NCI-H1436 (cell line): ENCODE data around the gene TOP3B.

Experiments used
- DNase-seq: peaks from one replicate; lab custom pipeline; 2025; lab: John Stamatoyannopoulos, UW

The TOP3B gene

DNA sequence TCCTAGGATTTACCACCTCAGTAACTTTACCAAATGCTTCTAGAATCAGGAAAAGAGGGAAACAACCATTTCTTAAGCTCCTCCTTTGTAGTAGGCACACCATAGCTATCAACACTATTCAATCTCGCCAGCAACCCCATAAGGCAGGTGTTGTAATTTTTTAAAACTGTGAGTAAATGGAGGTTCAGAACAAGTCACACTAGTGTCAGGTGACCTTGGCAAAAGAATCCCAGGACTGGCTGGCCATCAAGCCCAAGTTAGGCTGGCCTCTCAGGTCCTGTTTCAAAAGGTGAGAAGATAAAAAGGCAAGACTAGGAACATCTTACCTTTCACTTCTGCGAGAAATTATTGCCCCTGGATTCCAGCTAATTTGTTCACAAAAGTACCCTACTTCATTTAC lies 713 bp downstream of the TOP3B start:
- no peak for DNase-seq

DNA sequence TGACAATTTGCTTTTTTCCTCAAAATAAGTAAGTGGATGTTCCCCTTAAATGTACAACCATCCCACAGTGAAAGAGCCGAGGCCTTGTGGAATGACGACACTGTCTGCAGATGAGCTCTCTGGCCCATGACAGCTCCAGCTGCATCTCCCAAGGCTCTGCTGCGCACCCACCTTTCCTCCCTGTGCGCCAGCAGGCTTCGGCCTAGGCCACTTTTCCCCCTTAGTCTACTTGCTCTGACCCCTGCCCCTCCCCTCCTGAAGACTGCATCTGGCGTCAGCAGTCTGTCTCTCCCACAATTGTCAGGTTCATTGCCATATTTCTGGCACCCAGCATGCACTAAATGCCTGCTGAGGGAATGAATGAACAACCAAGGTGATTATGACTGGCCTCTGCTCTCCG lies 2.0 kb downstream of the TOP3B start:
- no peak for DNase-seq

DNA sequence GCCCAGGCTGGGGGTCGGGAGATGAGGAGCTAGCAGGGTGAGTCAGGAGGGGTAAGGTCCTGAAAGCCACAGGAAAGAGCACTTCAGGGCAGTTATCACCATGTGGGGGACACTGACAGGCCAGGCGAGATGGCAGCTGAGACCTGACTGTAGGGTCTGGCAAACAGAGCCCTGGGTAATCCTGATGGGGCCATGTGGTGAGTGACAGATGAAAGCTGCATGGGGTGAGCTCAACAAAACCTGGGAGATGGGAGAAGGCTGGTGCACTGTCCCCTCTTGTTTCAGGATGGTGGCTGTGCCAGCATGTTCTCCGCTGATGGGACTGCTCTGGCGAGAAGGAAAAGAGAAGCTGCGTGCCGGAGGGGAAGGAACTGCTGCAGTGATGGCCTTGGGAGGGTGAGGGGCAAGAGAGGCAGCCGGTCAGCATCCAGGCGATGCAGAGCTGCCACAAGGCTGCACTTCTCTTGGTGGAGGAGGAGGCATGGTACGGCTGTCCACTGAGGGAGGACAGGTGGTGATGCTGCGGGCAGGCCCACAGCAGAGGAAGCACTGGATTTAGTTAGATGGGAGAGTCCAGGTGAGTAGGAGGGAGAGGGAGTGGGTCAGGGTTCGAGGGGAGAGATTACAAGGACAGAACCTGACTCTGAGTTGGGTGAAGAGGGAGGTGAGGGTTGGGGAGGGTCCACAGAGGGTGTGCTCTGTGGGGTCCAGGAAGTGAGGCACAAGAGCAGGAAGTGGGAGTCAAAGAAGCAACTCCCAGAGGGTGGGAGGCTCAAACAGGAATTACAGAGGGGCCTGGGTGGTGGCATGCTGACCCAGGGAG lies 3.8 kb downstream of the TOP3B start:
- DNase-seq, result no peak

DNA sequence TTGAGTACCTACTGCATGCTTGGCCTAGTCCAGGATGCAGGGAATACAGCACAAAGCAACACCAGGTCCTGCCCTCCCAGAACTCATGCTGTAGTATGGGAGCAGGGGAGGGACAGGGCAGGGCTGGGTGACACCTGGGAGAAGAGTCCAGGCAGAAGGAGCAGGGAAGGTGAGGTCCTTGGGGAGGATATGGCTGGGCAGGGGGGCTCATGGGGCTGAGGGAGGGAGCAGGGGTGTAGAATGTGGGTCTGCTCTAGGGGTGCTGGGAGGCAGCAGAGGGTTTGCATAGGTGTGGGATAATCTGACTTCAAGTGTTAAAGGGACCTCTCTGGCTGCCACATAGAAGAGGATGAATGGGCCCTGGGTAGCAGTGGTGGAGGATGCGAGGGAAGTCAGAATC lies 4.8 kb downstream of the TOP3B start:
- DNase-seq, result no peak

DNA sequence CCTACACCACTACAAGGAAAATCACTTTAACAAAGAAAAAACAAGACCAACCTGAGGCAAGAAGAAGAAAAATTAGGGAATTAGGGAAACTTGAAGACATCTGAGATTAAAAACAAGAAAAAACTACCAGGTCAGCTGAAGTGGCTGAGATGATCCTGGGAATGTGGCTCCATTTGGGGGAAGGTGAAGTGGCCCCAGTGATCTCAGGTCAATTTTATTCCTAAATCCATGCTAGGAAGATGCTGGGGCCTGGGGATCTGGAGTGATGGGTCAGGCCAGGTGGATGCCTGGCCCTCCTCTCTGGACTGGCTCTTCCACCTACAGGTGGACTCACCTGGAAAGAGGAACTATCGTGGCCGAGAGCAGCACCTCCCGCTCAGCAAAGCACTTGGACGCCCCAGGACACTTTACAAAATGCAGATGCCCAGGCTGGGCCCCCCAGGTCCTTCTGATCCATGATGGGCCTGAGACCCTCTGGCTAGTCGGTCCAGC lies 6.7 kb downstream of the TOP3B start:
- no peak for DNase-seq

DNA sequence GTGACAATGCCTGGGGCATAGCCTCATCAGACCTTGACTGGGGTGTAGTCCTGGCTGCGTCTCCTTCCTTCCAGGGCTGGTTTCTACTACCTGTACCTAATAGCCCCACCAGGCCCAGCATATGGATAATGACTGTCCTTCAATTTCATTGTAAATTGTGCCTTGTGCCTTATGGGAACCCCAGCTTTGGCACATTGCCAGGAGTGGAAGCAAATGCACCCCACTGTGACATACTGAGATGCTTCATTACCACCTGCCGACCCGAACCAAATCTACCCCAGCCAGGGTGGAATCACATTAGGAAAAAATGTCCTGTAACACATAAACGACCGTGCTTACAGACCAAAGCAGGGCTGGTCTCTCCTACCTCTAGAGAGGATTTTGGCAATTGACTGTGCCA lies 7.3 kb downstream of the TOP3B start:
- DNase-seq, result no peak

DNA sequence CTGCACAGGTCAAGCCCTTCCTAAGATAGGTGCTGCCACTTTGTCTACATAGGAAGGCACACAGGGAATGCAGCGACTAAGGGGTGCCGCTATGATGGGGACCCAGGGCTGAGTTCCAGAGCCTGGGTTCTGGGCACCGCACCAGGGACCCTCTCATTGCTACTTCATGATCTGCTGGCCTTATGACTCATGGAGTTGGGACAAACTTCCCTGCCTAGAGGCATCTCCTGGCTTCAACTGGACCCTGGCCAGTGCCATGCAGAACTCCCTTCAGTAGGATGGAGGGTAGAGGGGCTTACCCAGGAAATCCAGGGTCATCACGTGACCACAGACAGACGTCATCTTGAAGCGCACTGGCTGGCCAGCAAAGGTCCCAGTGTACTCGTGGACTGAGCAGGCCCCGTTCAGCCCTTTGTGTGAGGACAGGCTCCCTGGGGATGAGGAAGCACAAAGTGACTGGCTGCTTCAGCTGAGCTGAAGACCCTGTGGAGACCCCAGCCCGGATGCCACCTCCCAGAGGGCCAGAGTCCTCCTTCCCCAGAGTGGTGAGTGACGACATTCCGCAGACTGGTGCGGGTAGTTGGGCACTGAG lies 8.4 kb downstream of the TOP3B start:
- no peak for DNase-seq

DNA sequence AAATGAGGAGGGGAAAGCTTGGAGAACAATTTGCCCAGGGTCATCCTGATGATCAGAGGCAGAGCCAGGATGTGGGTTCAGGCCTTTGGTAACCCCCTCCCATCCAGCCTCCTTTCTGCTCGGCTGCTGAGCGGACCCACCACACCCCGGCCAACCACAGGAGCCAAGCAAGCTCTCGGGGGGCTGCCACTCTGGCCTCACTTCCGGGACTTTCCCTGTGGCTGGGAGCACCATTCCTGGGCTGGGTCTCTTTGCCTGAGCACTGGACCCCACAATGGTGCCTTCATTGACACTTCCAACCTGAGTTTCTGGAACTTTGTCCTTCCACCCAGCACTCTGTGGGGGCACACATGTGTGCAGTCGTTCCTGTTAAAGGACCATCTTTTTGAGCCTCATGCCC lies 9.8 kb downstream of the TOP3B start:
- no peak for DNase-seq

DNA sequence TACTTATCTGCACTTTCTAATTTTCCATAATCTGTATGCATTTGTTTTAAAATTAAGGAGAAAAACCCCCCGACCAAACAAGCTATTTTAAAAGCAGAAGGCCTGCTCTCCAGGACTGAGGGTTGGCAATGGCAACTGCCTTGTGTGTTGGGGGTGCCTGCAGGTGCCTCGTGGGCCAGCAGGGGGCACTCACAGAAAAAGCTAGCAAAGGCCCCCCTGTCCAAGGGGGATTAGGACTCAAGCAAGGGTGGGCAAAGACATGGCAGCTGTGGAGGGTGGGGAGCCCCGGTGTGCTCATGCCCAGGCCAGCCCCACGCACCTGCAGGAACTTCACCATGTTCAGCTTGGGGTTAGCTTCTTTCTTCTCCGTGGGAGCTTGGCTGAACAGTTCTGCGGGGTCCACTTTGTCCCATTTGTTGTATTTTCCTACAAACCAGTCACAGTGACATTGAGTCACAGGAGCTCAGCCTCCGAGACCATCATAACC lies 10.3 kb downstream of the TOP3B start:
- no peak for DNase-seq

DNA sequence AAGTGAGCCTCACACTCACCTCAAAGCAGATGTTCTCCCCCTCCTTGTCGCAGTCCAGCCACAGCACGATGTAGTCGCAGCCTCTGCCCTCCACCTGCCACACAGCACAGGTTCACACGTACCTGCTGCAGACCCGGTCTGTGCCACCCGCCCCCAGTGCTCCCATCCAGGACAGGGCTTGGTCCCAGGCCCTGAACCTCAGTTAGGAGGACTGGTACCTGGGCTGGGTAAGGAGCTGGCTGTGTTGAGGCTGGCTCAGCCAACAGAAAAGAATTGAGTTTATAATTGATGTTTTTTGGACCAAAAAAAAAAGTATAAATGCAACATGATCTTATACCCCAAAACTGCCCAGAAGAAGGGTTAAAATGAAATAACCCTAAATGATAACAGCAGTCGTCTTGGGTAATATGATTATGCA lies 10.7 kb downstream of the TOP3B start:
- no peak for DNase-seq

DNA sequence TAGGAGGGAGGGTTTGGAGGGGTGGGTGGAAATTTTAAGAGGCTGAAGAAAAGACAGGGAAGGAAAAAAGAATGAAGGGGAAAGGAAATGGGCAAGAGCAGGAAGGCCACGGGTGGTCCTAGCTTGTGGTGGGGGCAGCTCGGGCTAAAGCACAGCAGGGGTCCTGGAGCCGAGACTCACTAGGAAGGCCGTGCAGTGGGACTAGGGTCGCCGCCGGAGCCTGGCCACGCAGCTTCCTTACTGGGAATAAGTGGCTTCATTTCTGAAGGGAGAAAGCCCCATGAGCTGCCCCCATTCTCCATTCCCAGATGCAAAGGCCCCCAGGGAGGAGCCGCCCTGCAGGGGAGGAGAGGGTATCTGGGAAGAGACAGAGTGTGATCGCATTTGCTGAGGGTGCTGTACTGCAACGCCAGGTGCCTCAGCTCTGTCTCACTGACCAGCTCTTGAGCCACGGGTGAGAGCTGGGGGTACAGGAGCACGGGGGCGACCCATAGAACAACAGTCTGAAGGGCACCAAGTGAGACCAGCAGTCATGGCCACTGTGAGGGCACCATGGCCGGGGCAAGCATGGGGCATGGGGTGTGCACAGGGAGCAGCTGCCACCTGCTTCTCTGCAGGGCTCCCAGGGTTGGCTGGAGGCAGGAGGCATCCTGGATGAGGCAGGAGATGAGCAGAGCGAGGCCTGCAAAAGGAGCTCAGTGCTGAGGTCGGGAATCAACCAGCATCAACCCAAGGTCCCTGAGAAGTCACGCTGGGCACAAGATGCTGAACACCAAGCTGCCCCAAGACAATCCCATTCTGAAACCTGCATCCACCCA lies 11.6 kb downstream of the TOP3B start:
- no peak for DNase-seq

DNA sequence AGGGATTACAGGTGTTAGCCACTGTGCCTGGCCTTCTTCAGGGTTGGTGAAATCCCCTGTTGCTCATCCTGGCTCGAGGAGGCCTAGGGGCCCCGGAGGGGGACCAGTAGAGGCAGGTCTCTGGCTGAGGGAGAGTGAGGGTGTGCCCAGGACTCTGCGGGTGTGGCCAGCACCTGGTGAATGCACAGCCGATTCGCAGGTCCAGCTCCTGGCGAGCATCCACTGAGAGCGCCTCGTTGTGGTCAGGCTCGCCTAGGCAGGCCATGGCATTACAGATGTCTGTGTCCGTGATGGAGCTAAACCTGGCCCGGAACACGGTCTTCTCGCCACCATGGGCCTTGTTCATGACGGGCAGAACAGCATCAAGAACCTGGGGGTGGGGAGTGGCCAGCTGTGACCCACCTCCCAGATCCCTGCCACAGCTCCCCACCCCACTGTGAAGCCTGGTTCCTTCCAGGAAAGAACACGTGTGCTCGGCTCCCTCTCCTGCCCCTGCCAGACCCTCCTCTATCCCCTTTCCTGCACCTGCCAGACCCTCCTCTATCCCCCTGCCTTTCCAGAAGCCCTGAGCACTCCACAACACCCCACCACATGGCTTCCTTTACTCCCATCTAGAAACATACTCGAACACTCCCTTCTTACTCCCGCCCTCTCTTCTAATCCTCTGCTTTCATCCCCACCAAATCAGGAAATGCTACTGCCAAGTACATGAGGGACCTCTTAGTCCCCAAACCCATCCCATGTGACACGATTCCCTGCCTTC lies 12.4 kb downstream of the TOP3B start:
- no peak for DNase-seq

DNA sequence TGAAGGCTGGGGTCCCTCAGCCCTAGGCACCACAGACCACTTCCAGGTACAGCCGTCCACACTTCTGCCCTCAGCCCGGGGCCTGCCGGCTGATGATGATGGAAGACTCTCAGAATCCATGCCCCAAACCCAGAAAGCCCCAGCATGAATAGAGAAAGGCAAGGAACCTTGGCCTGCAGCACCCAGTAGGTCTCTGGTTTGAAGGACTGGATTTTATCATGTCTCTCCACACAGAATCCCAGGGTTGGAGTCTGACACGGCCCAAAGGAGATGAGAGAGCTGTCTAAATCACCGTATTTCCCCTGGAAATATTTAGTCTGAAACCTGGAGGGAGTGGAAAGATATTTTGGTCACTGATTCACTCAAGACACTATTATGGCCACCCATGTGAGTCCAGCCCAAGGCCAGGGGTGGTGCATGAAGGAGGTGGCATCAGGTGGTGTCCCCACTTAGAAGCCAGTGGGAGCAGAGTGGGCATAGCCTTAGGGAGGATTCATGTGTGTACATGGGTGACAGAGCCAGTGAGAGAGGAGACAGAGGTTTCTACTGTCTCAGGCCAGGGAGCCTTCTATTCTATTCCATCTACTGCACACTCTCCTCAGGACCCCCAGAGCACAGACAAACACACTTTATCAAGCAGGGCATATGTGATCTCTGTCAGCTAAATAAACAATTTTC lies 14.0 kb downstream of the TOP3B start:
- no peak for DNase-seq

DNA sequence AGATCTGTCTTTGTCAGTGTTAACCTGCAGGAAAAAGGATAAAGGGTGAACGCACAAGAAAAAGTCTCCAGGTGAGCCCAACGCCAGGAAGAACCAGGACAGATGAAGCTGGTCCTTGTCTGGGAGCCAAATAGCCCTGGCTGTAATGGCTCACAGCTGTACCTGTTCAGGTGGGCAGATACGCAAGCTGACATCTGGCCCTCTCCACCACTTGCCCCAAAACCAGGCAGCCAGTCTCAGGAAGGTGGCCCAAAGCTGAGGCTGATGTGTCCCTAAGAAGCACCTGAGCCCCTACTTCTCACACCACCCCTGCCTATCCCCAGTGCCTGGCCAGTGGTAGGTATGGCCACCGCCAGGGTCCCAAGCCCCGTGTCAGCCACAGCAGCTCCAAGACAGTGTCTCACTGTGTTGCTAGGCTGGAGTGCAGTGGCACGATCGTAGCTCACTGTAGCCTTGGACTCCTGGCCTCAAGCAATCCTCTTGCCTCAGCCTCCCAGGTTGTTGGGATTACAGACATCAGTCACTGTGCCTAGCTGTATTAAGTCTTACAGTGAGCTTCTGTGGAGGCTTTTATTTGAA lies 14.8 kb downstream of the TOP3B start:
- no peak for DNase-seq

DNA sequence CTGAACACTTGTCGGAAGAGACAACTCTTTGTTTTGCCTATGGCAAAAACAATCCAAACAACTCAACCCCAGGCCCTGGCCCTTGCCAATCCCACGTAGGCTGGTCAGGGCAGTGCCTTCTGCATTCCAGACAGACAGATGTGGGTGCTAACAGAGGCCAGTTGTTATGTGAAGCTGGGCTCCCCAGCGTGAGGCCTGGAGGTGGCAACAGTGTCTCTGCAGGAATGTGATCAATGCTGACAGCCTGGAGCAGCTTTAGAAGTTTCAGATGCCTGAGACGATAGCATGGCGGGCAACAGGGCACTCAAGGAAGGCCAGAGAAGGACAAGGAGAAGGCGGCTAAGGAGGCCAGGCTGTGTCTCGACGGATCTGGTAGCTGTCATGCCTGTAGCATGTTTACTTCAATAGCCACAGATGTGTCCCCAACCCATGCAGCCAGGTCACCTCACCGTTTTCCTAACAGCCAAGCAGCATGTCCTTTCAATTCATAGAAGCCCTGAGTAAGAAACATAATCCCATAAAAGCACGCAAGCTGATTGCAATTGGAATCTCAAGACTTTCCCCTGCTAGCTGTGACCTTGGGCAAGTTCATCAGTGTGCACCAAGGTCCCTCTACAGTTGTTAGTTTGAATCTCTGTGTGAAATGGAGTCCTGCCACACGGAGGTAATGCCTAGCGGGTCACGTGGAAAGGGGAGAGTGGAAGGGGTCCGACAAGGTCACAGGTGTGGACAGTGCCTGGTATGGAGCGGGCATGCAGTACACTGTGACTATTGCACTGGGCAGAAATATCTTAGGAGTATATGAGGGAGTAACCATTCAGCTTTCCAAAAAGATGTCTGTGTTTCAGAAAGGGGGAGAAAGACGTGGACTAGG lies 15.7 kb downstream of the TOP3B start:
- DNase-seq, result no peak

DNA sequence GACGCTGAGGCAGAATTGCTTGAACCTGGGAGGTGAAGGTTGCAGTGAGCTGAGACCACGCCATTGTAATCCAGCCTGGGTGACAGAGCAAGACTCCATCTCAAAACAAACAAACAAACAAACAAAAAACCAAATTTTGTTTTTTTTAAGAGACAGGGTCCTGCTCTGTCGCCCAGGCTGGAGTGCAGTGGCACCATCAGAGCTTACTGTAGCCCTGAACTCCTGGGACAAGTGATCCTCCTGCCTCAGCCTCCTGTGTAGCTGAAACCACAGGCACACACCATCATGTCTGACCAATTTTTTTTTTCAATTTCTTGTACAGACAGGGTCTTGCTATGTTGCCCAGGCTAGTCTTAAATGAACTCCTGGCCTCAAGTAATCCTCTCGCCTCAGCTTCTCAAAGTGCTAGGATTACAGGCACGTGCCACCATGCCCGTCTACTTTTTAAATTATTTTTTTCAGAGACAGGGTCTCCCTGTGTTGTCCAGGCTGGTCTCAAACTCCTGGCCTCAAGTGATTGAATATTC lies 16.8 kb downstream of the TOP3B start:
- no peak for DNase-seq

DNA sequence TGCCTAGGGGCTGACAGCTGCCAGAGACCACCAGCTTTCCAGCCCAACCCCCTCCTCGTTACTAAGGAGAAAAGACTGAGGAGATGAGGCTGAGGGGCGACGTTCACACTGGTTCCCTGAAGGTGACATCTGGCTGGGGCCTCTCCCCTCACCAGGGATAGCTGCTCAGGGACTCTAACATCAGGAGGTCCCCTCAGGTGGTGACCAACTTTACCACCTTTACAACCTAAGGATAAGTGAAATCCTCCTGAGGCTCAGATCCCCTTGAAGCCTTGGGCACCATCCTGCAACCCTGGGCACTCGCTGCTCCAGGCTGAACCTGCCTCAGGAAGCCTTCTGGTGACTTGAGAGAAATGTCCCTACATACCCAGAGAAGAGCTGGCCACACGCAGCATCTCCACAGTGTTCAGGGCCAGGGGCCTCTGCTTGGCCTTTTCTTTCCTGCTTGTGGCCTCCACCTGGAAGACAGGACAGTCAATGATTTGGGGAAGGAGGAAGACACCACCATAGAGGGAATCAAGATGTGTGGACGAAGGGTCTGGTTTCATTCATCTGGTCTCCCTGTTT lies 17.6 kb downstream of the TOP3B start:
- DNase-seq, result no peak

DNA sequence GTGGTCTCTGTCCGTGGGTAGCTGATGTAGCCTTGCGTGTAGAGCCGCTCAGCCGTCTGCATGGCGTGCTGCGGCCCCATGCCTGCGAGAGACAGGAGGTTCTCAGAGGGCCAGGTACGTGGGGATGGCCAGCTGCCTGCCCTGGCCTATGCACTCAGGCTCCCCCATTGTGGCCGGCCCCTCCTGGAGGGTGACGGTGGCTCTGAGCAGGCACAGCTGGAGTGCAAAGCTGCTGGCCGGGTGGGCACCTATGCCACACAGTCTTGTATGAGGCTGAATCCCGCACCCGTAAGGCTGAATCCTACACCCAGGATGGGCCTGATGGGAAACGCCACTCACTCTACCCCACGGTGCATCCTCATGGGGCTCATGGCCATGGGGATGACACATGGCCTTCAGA lies 18.4 kb downstream of the TOP3B start:
- DNase-seq, result no peak

DNA sequence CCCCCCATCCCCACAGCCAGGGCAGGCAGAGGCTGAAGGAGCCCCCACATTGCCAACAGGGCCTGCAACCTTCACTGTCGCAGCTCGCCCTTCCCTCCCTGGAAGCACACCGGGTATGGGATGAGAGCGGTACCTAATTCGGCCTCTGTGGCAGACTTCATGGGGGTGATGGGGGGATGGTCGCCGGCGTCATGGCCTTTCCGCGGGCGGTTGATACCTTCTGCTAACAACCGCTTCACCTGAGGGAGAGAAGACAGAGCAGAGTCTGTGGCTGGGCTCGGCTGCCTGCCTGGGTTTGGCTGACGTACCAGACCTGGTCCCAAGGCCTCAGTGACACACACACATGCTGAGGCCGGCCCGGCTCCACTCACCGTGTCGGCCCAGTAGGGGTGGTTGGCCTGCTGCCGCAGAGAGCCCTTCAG lies 18.8 kb downstream of the TOP3B start:
- no peak for DNase-seq
